NCI-H2171 (cell line): Measurements from ENCODE around the gene ZNF649.
"Not testable (repeated sequence)": the region's sequence is repeated elsewhere in the genome, so short reads cannot be mapped to it uniquely, and the experiment has no call there.

Source experiments
- DNase-seq: peaks from one replicate; lab custom pipeline; 2025; lab: John Stamatoyannopoulos, UW

ZNF649 gene

GRCh38 chr19:51904331-51905165 lies at the start of gene ZNF649:
TSS of gene ZNF649 (minus strand) at chr19:51905017. CDS start at chr19:51900107, 4,910 bp downstream.
- DNase-seq = peak; percentile 78

- DNase-seq = no peak
These were observed 44.2 kb upstream of the ZNF649 start for GRCh38 chr19:51948975-51949374.

GRCh38 chr19:51946602-51947001 lies 41.8 kb upstream of the ZNF649 start:
- no peak for DNase-seq

- no peak for DNase-seq
These were observed 40.2 kb upstream of the ZNF649 start for GRCh38 chr19:51944798-51945552.

- DNase-seq = no peak
These were observed 34.1 kb upstream of the ZNF649 start for GRCh38 chr19:51938936-51939335.

GRCh38 chr19:51931921-51932320 lies 27.1 kb upstream of the ZNF649 start:
- no peak for DNase-seq

GRCh38 chr19:51927859-51928258 lies 23.0 kb upstream of the ZNF649 start:
- DNase-seq = no peak

GRCh38 chr19:51926784-51927741 lies 22.2 kb upstream of the ZNF649 start, which contains the start of gene ZNF613:
TSS of gene ZNF613 (plus strand) at chr19:51927472. CDS start at chr19:51936221, 8,749 bp downstream.
- DNase-seq = peak; percentile 92

GRCh38 chr19:51926426-51926783 lies 21.6 kb upstream of the ZNF649 start:
- DNase-seq = no peak

- DNase-seq = no peak
These were observed 17.1 kb upstream of the ZNF649 start for GRCh38 chr19:51921949-51922348.

GRCh38 chr19:51919606-51920005 lies 14.8 kb upstream of the ZNF649 start:
- DNase-seq = no peak

GRCh38 chr19:51916167-51916566 lies 11.3 kb upstream of the ZNF649 start:
- DNase-seq = no peak

- DNase-seq = no peak
These were observed 10.6 kb upstream of the ZNF649 start for GRCh38 chr19:51915324-51915867.

GRCh38 chr19:51907981-51908380 lies 3.2 kb upstream of the ZNF649 start:
- DNase-seq = not testable (repeated sequence)

- DNase-seq = not testable (repeated sequence)
These were observed 1.3 kb upstream of the ZNF649 start for GRCh38 chr19:51906108-51906507.

- not testable (repeated sequence) for DNase-seq
These were observed 822 bp upstream of the ZNF649 start for GRCh38 chr19:51905639-51906038.

- DNase-seq = no peak
These were observed 389 bp upstream of the ZNF649 start for GRCh38 chr19:51905206-51905605.

- DNase-seq = no peak
These were observed 1.6 kb downstream of the ZNF649 start for GRCh38 chr19:51903192-51903591.

GRCh38 chr19:51901860-51902259 lies 3.0 kb downstream of the ZNF649 start:
- DNase-seq = no peak

- no peak for DNase-seq
These were observed 13.5 kb downstream of the ZNF649 start for GRCh38 chr19:51891193-51891747.

GRCh38 chr19:51889934-51890333 lies 14.9 kb downstream of the ZNF649 start:
- DNase-seq = no peak
